Heart left ventricle (tissue), 13 donors: Measurements from ENCODE around the gene PABPN1L.

Experiments used
- CTCF ChIP-seq, 12 donors: fragments of 200-600 bp; sonication (generic) in 4 of 12; IDR thresholded peaks; one replicate each; pipeline versions ENCODE4 v1.5.0 to v1.8.0; 2018 to 2022; ENCODE audit warnings: antibody characterized with exemption in 12 of 12, mild to moderate bottlenecking in 5 of 12
- POLR2A ChIP-seq, 2 donors: fragments of 450-650 bp; IDR thresholded peaks; one replicate each; pipeline ENCODE4 v1.6.1; 2017; ENCODE audit warnings: antibody characterized with exemption in 2 of 2, mild to moderate bottlenecking in 2 of 2, moderate library complexity in 2 of 2
- donor health status: ischemic (EF 13 %, LVEDD 7.1; RV severe dilation, severe dysfunction).
- donor health status: DM: no; HTN: yes; CAD: no.
- donor health status: DM: no; HTN: no; CAD: no.
- donor health status: ischemic (EF 25% LVEDD 6.9; RV normal size, moderate dysfunction).
- donor health status: ischemic (EF 25% LVEDD 5.7; RV mildly dilated, moderate dysfunction).
- donor health status: ischemic (EF 35%, LVEDD 5.7; RV mildly dilated, moderate dysfunction).
- donor health status: nonischemic (EF 11% LVEDD 7.7; RV severe dilation, severe dysfunction).
- donor health status: DM: yes; HTN: yes; CAD: no.
- donor health status: PGD.
- donor health status: ischemic (EF 29% LVEDD 5.4; RV normal size, mild dysfunction).
- donor health status: nonischemic (EF 23%, LVEDD 6.1; RV moderate dilation, normal function).

GRCh38 chr16:88836791-88837190 lies 29.7 kb downstream of the PABPN1L start:
- TF ChIP-seq CTCF (IDR thresholded peaks at IDR 0.05) (no peak), POLR2A (IDR thresholded peaks at IDR 0.05) (no peak)
